Measurements from ENCODE around the gene ARHGAP26. TPM values are rescaled to one million over a fixed set of nuclear protein-coding genes. Genes with fewer than 3 reads are reported as not detected.

The ARHGAP26 gene
- total and polyA plus RNA-seq, 10 donors, result 4.2 to 148 (median 55.5) TPM

- H3K4me3 ChIP-seq, result peak overlapping the region in 1 of 8 donors; percentile 45
- peaks cover 0 to 46% (median 10%) of the 10 kb centered on the region in 6 donors for H3K4me1 ChIP-seq
- peaks cover 0 to 14% (median 0%) of the 10 kb centered on the region in 6 donors for H3K36me3 ChIP-seq
- WGBS, 5 donors, result 72 to 84% (median 80%) methylated on average over 5 of the region's 5 CpGs
- no peaks in the 10 kb centered on the region for H3K9me3 ChIP-seq
- H3K27me3 ChIP-seq (replicated peaks in 1 of 7), result no peaks in the 10 kb centered on the region
- no peak for DNase-seq
- intact Hi-C loops (cut with DNase I; ENCODE audit: low total_unique reads), result no loop called here
- H3K27ac ChIP-seq, result peak overlapping the region in 2 of 8 donors; percentile 85 to 87
- TF ChIP-seq POLR2AphosphoS5 (IDR thresholded peaks at IDR 0.05) (no peak), CTCF (IDR thresholded peaks at IDR 0.05 in 8 of 11, conservative IDR thresholded peaks at IDR 0.05 in 3 of 11) (no peak), POLR2A (IDR thresholded peaks at IDR 0.05) (no peak)
Measured at GRCh38 chr5:143120460-143121134, 350.4 kb downstream of the ARHGAP26 start.

- no peaks in the 10 kb centered on the region for H3K27me3 ChIP-seq (replicated peaks in 1 of 7)
- H3K9me3 ChIP-seq, result no peaks in the 10 kb centered on the region
- peaks cover 0 to 51% (median 12%) of the 10 kb centered on the region in 6 donors for H3K4me1 ChIP-seq
- intact Hi-C loops (cut with DNase I; ENCODE audit: low total_unique reads), result no loop called here
- no peak for TF ChIP-seq POLR2A (IDR thresholded peaks at IDR 0.05)
- no peak for TF ChIP-seq CTCF (IDR thresholded peaks at IDR 0.05 in 8 of 11, conservative IDR thresholded peaks at IDR 0.05 in 3 of 11)
- TF ChIP-seq POLR2AphosphoS5 (IDR thresholded peaks at IDR 0.05), result no peak
- no peak overlapping the region for H3K27ac ChIP-seq
- H3K36me3 ChIP-seq, result peaks cover 0 to 14% (median 0%) of the 10 kb centered on the region in 6 donors
- no peak overlapping the region for H3K4me3 ChIP-seq
- WGBS, 5 donors, result 71 to 94% (median 88%) methylated on average over 3 of the region's 3 CpGs
- no peak for DNase-seq
Measured at GRCh38 chr5:143121135-143121475, 350.9 kb downstream of the ARHGAP26 start.

GRCh38 chr5:143124593-143124992 is 354.4 kb downstream of the ARHGAP26 start:
- H3K9me3 ChIP-seq, result no peaks in the 10 kb centered on the region
- no peak for DNase-seq
- peaks cover 0 to 14% (median 0%) of the 10 kb centered on the region in 6 donors for H3K36me3 ChIP-seq
- peaks cover 0 to 54% (median 13%) of the 10 kb centered on the region in 6 donors for H3K4me1 ChIP-seq
- intact Hi-C loops (cut with DNase I; ENCODE audit: low total_unique reads), result no loop called here
- 55 to 86% (median 71%) methylated on average over 3 of the region's 3 CpGs for WGBS, 5 donors
- TF ChIP-seq CTCF (IDR thresholded peaks at IDR 0.05 in 8 of 11, conservative IDR thresholded peaks at IDR 0.05 in 3 of 11) (no peak), POLR2A (IDR thresholded peaks at IDR 0.05) (no peak), POLR2AphosphoS5 (IDR thresholded peaks at IDR 0.05) (no peak)
- H3K4me3 ChIP-seq, result peak overlapping the region in 1 of 8 donors; percentile 1
- peak overlapping the region in 1 of 8 donors; percentile 65 for H3K27ac ChIP-seq
- no peaks in the 10 kb centered on the region for H3K27me3 ChIP-seq (replicated peaks in 1 of 7)

- Histone ChIP-seq H3K36me3 (peaks cover 0 to 6% (median 0%) of the 10 kb centered on the region in 6 donors), H3K4me3 (no peak overlapping the region), H3K27me3 (replicated peaks in 1 of 7) (no peaks in the 10 kb centered on the region), H3K4me1 (peaks cover 0 to 38% (median 12%) of the 10 kb centered on the region in 6 donors), H3K27ac (peak overlapping the region in 1 of 8 donors; percentile 11), H3K9me3 (no peaks in the 10 kb centered on the region)
- intact Hi-C loops (cut with DNase I; ENCODE audit: low total_unique reads), result no loop called here
- no peak for DNase-seq
- 51 to 65% (median 55%) methylated on average over 3 of the region's 3 CpGs for WGBS, 5 donors
- no peak for TF ChIP-seq POLR2AphosphoS5 (IDR thresholded peaks at IDR 0.05)
- no peak for TF ChIP-seq CTCF (IDR thresholded peaks at IDR 0.05 in 8 of 11, conservative IDR thresholded peaks at IDR 0.05 in 3 of 11)
- TF ChIP-seq POLR2A (IDR thresholded peaks at IDR 0.05), result no peak
Measured at GRCh38 chr5:143126174-143127019, 356.2 kb downstream of the ARHGAP26 start.
